Uterus (tissue), 4 donors: ENCODE measurements around the gene GMCL2. TPM values are rescaled to one million over a fixed set of nuclear protein-coding genes. Genes with fewer than 3 reads are reported as not detected.

Source experiments
- DNase-seq, 2 donors: peaks; one replicate each; pipeline ENCODE4 v3.0.0-alpha.2; 2019 to 2020
- H3K27ac ChIP-seq, 2 donors: fragments of 200-600 bp; sonication (generic); 1 replicate in 1 of 2; 2 replicates in 1 of 2; pipeline ENCODE4 v1.5.1; 2016 to 2018
- H3K27me3 ChIP-seq, 2 donors: fragments of 200-600 bp; sonication (generic); one replicate each; pipeline ENCODE4 v1.5.1; 2018 to 2019; ENCODE audit warnings: control low read depth in 1 of 2
- H3K36me3 ChIP-seq, 2 donors: fragments of 200-600 bp; sonication (generic); one replicate each; pipeline ENCODE4 v1.5.1; 2019; ENCODE audit warnings: control low read depth in 1 of 2
- H3K4me1 ChIP-seq, 2 donors: fragments of 200-600 bp; sonication (generic); one replicate each; pipeline ENCODE4 v1.5.1; 2018 to 2019; ENCODE audit warnings: control low read depth in 1 of 2
- H3K4me3 ChIP-seq, 2 donors: fragments of 200-600 bp; sonication (generic); 1 replicate in 1 of 2; 2 replicates in 1 of 2; pipeline ENCODE4 v1.5.1; 2018 to 2019; ENCODE audit warnings: mild to moderate bottlenecking in 1 of 2
- H3K9me3 ChIP-seq, 2 donors: fragments of 200-600 bp; sonication (generic); one replicate each; pipeline ENCODE4 v1.5.1; 2019; ENCODE audit warnings: control low read depth in 1 of 2
- CTCF ChIP-seq, 4 experiments: fragments of 200-600 bp in 2 of 4; fragments of 450-650 bp in 2 of 4; sonication (generic) in 2 of 4; IDR thresholded peaks; one replicate each; pipeline ENCODE4 v1.5.1; 2016 to 2019; ENCODE audit warnings: antibody characterized with exemption in 4 of 4, mild to moderate bottlenecking in 2 of 4, moderate library complexity in 1 of 4
- POLR2A ChIP-seq, 2 donors: fragments of 450-650 bp; IDR thresholded peaks; one replicate each; pipeline ENCODE4 v1.6.1; 2016; ENCODE audit warnings: antibody characterized with exemption in 2 of 2, mild to moderate bottlenecking in 1 of 2, moderate library complexity in 1 of 2
- intact Hi-C: fragments of 100-400 bp; cut with DNase I; formaldehyde crosslinking; loops from one replicate; pipeline ENCODE4 v1.15.1; 2023; ENCODE audit warnings: low total_unique reads
- total RNA-seq, 4 donors: library from RNA; depleted of rRNA in 3 of 4; stranded (reverse); fragments of >200 nt in 3 of 4; gene quantifications; one replicate each; pipeline versions ENCODE4 v1.1.0 to v1.2.4, GENCODE V29; 2014 to 2023
- donor health status: DM: yes; HTN: yes; CAD: no.

GMCL2 gene
- total RNA-seq, 4 donors from 2014 or later: not detected

DNA sequence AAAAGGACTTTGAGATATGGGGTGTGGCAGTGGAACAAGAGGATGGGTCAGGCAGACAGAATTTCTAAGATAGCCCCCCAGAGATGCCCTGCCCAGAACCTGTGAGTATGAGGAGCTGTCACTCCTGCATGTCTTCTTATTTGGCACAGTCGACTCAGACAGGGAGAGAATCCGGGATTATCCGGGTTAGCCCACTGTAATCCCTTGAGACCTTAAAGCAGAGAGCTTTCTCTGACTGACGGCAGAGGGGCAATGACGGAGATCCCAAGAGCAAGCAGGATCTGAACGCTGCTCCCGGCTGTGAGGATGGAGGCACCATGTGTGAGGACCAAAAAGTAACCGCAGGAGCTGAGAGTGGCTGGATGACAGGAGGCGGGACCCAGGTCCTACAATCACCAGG, 24.7 kb downstream of the GMCL2 start:
- Histone ChIP-seq H3K27me3 (no peaks in the 10 kb centered on the region), H3K36me3 (no peaks in the 10 kb centered on the region), H3K9me3 (no peaks in the 10 kb centered on the region), H3K4me3 (no peak overlapping the region), H3K4me1 (peaks cover 0 to 5% of the 10 kb centered on the region in 2 donors), H3K27ac (no peak overlapping the region)
- no peak for DNase-seq
- intact Hi-C loops: loop anchor here (5.0 kb wide), 1 partner anchor 90 kb away; no protein-coding TSS in a partner anchor
- TF ChIP-seq POLR2A (IDR thresholded peaks at IDR 0.05): no peak

- TF ChIP-seq CTCF (IDR thresholded peaks at IDR 0.05) (no peak), POLR2A (IDR thresholded peaks at IDR 0.05) (no peak)
- peaks cover 0 to 5% of the 10 kb centered on the region in 2 donors for H3K4me1 ChIP-seq
- H3K27me3 ChIP-seq: no peaks in the 10 kb centered on the region
- DNase-seq: no peak
- intact Hi-C loops: loop anchor here (5.0 kb wide), 1 partner anchor 88 kb away; no protein-coding TSS in a partner anchor
- no peak overlapping the region for H3K4me3 ChIP-seq
- H3K36me3 ChIP-seq: no peaks in the 10 kb centered on the region
- no peak overlapping the region for H3K27ac ChIP-seq
- H3K9me3 ChIP-seq: no peaks in the 10 kb centered on the region
Measured at GRCh38 chr5:178160176-178160575, 27.0 kb downstream of the GMCL2 start.

DNA sequence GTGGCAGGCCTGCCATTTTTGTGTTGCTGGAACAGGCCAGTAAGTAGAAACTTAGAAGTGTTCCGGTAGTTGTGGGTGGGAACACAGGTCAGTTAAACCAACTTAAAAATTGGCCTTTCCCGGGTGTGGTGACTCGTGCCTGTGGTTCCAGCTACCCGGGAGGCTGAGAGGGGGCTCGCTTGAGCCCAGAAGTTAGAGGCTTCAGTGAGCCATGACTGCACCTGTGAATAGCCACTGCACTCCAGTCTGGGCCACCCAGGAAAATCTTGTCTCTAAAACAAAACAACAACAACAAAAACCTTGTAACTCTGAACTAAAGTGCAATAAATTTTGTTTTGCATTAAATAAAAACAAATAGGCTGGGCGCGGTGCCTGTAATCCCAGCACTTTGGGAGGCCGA, 32.1 kb downstream of the GMCL2 start:
- Histone ChIP-seq H3K4me1 (no peaks in the 10 kb centered on the region), H3K9me3 (no peaks in the 10 kb centered on the region), H3K27ac (no peak overlapping the region), H3K4me3 (no peak overlapping the region), H3K36me3 (no peaks in the 10 kb centered on the region), H3K27me3 (no peaks in the 10 kb centered on the region)
- no peak for TF ChIP-seq CTCF (IDR thresholded peaks at IDR 0.05)
- TF ChIP-seq POLR2A (IDR thresholded peaks at IDR 0.05): no peak
- DNase-seq: no peak
- intact Hi-C loops: no loop called here

DNA sequence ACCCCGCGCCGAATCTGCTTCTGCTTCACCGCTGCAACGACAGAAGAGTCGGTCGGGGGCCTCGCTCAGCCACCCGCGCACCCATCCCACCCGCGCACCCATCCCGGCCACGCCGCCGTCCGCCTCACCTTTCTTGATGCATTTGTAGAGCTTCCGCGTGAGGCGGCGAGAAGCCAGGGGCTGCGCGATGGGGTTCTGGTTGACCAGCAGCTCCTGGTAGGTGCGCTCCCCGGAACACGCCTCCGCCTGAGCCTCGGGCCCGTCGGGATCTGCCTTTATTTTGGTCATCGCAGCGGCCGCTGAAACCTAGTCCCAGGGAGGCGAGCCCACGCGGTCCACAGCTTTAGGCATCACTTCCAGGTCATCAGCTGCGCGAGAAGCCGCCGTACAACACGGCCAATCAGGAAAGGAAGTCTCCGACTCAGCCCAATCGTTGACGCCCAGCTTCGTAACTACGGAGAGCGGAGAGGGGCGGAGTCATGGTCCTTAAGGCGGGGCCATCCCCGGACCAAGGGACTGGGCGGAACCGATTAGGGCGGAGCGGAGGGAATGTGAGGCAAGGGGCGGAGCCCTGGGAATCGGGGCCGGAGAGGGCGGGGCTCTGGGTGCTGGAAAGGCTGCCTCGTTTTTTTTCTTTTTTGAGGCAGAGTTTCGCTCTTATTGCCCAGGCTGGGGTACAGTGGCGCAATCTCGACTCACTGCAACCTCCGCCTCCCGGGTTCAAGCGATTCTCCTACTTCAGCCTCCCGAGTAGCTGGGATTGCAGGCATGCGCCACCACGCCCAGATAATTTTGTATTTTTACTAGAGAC, 33.4 kb downstream of the GMCL2 start, which contains the start of gene NHP2:
Gene NHP2, minus strand, starts transcription at position 356 of the 811 bp plus-strand sequence. Its CDS starts 68 bp downstream, at position 288.
- no peaks in the 10 kb centered on the region for H3K36me3 ChIP-seq
- DNase-seq: peak; percentile 99 to 100
- H3K4me1 ChIP-seq: no peaks in the 10 kb centered on the region
- intact Hi-C loops: no loop called here
- H3K4me3 ChIP-seq: peak within 1 kb of the TSS; percentile 67 to 82
- peak within 1 kb of the TSS; percentile 62 to 76 for H3K27ac ChIP-seq
- TF ChIP-seq CTCF (IDR thresholded peaks at IDR 0.05): peak in 1 of 4 experiments; percentile 35
- TF ChIP-seq POLR2A (IDR thresholded peaks at IDR 0.05): peak in 1 of 2 donors; percentile 40
- no peaks in the 10 kb centered on the region for H3K27me3 ChIP-seq
- H3K9me3 ChIP-seq: no peaks in the 10 kb centered on the region

GRCh38 chr5:178152491-178153444, 34.4 kb downstream of the GMCL2 start:
- no peaks in the 10 kb centered on the region for H3K4me1 ChIP-seq
- intact Hi-C loops: no loop called here
- peak overlapping the region; percentile 67 to 82 for H3K4me3 ChIP-seq
- no peaks in the 10 kb centered on the region for H3K9me3 ChIP-seq
- no peak for DNase-seq
- TF ChIP-seq CTCF (IDR thresholded peaks at IDR 0.05) (no peak), POLR2A (IDR thresholded peaks at IDR 0.05) (no peak)
- H3K27ac ChIP-seq: peak overlapping the region; percentile 62 to 76
- no peaks in the 10 kb centered on the region for H3K36me3 ChIP-seq
- no peaks in the 10 kb centered on the region for H3K27me3 ChIP-seq
